HFF-Myc (cell line): ENCODE results near the gene PRAMEF2.
"Not testable (repeated sequence)": the region's sequence is repeated elsewhere in the genome, so short reads cannot be mapped to it uniquely, and the experiment has no call there.

ENCODE experiments used
- DNase-seq: peaks from one replicate; pipeline ENCODE4 v3.0.0-alpha.2; 2011; ENCODE audit warnings: low read depth; ENCODE audit errors: extremely low read depth
- H3K4me3 ChIP-seq: replicated peaks from 2 replicates; pipeline ENCODE4 v1.5.1; 2011; ENCODE audit warnings: low read depth, mild to moderate bottlenecking, control low read depth, low read length

Gene PRAMEF2

GRCh38 chr1:12899186-12899585 lies 42.3 kb downstream of the PRAMEF2 start:
- DNase-seq, H3K4me3 ChIP-seq: not testable (repeated sequence)

- not testable (repeated sequence) for DNase-seq, H3K4me3 ChIP-seq
These were observed 47.1 kb downstream of the PRAMEF2 start for GRCh38 chr1:12903793-12904572.
